Panc1 (cell line): Measurements from ENCODE around the gene ZFP36L1. TPM values are rescaled to one million over a fixed set of nuclear protein-coding genes. Genes with fewer than 3 reads are reported as not detected.

Source experiments
- ATAC-seq: fragments of 200-7000 bp; cut with Tn5 transposase; 2 replicates; pipeline ENCODE4 v1.9.1; 2020; ENCODE audit warnings: mild to moderate bottlenecking, moderate library complexity
- BruUV-seq: library from RNA; stranded (reverse); fragments of 400-500 nt; replicated peaks from 2 replicates; lab custom pipeline; 2021; lab: Mats Ljungman, UMichigan
- CTCF ChIA-PET: fragments of 300-600 bp; sonication (Branson Sonifier 250); formaldehyde crosslinking; loops from one replicate; lab custom pipeline; 2022; ENCODE audit warnings: antibody characterized with exemption; lab: Charles Lee
- POLR2A ChIA-PET: fragments of 300-600 bp; sonication (Branson Sonifier 250); formaldehyde crosslinking; loops from one replicate; lab custom pipeline; 2022; ENCODE audit warnings: antibody characterized with exemption; lab: Charles Lee
- DNase-seq: peaks from one replicate; pipeline ENCODE4 v3.0.0-alpha.2; 2010; ENCODE audit warnings: low read depth, low spot score
- H3K27ac ChIP-seq: 2 replicates; pipeline ENCODE4 v1.5.1; 2011; ENCODE audit warnings: mild to moderate bottlenecking, low read length, inconsistent platforms
- H3K27me3 ChIP-seq: fragments of 200-500 bp; sonication (Bioruptor generic); 2 replicates; pipeline ENCODE4 v1.6.0; 2014; ENCODE audit warnings: low read length, inconsistent platforms; ENCODE audit not compliant: control insufficient read depth, insufficient read depth
- H3K36me3 ChIP-seq: fragments of 200-500 bp; sonication (Bioruptor generic); 2 replicates; pipeline ENCODE4 v1.5.1; 2014; ENCODE audit warnings: inconsistent platforms, mild to moderate bottlenecking, low read length, moderate library complexity; ENCODE audit not compliant: control insufficient read depth, insufficient read depth
- H3K4me1 ChIP-seq: 2 replicates; pipeline ENCODE4 v1.5.1; 2011; ENCODE audit warnings: inconsistent platforms, mild to moderate bottlenecking, low read length, moderate library complexity; ENCODE audit not compliant: control insufficient read depth, insufficient read depth
- H3K4me3 ChIP-seq, 2 experiments: 2 replicates each; pipeline ENCODE4 v1.5.1; 2011 to 2012; ENCODE audit warnings: low read depth in 2 of 2, low read length in 2 of 2, mild to moderate bottlenecking in 2 of 2, inconsistent platforms in 1 of 2, moderate library complexity in 1 of 2
- H3K9me3 ChIP-seq: fragments of 200-500 bp; sonication (Bioruptor generic); 2 replicates; pipeline ENCODE4 v1.5.1; 2014; ENCODE audit warnings: low read depth, mild to moderate bottlenecking, inconsistent platforms, low read length, moderate library complexity; ENCODE audit not compliant: control insufficient read depth, insufficient read depth
- CTCF ChIP-seq: fragments of 450-650 bp; IDR thresholded peaks from 2 replicates; pipeline ENCODE4 v1.5.1; 2017; ENCODE audit warnings: mild to moderate bottlenecking
- POLR2AphosphoS5 ChIP-seq: IDR thresholded peaks from 2 replicates; pipeline ENCODE4 v1.6.1; 2012; ENCODE audit warnings: mild to moderate bottlenecking, low read depth, low read length, moderate library complexity
- REST ChIP-seq, 2 experiments: IDR thresholded peaks; 2 replicates each; pipeline ENCODE4 v1.6.1; 2011 to 2012; ENCODE audit warnings: low read depth in 2 of 2, control low read depth in 1 of 2, low read length in 1 of 2, mild to moderate bottlenecking in 1 of 2, moderate library complexity in 1 of 2; ENCODE audit not compliant: insufficient read depth in 1 of 2
- SIN3A ChIP-seq: IDR thresholded peaks from 2 replicates; pipeline ENCODE4 v1.6.1; 2012; ENCODE audit warnings: low read depth, mild to moderate bottlenecking, low read length, moderate library complexity, borderline replicate concordance; ENCODE audit not compliant: insufficient read depth
- TCF7L2 ChIP-seq: IDR thresholded peaks from 2 replicates; pipeline ENCODE4 v1.6.1; 2011; ENCODE audit warnings: mild to moderate bottlenecking, low read depth, low read length, inconsistent platforms
- in situ Hi-C: cut with HindIII; loops from 2 replicates; pipeline ENCODE4 v1.10.0; 2016; ENCODE audit warnings: low sequenced_read_pairs, low pct_unique_long_range_greater_than_20kb
- intact Hi-C: fragments of 100-400 bp; cut with micrococcal nuclease; formaldehyde crosslinking; loops from one replicate; pipeline ENCODE4 v1.10.0; 2022; ENCODE audit not compliant: unreplicated experiment
- total RNA-seq: library from RNA; stranded (reverse); gene quantifications from one replicate; pipeline ENCODE4 v1.2.1, GENCODE V29; 2021; ENCODE audit not compliant: unreplicated experiment

The ZFP36L1 gene
- total RNA-seq, 1 experiment from 2014 or later: 84.9 TPM

GRCh38 chr14:68811171-68811570 is 18.3 kb upstream of the ZFP36L1 start:
- no TSS peak for BruUV-seq
- ATAC-seq (no peak), DNase-seq (no peak)
- no peaks in the 10 kb centered on the region for H3K36me3 ChIP-seq
- H3K9me3 ChIP-seq: no peaks in the 10 kb centered on the region
- TF ChIP-seq CTCF (no peak), TCF7L2 (no peak), POLR2AphosphoS5 (no peak), SIN3A (no peak), REST (IDR thresholded peaks at IDR 0.05; ENCODE audit: insufficient read depth in 1 of 2, low read depth in 2 of 2, low read length in 1 of 2) (no peak)
- no peak overlapping the region for H3K27ac ChIP-seq
- no peaks in the 10 kb centered on the region for H3K27me3 ChIP-seq
- H3K4me3 ChIP-seq: no peak overlapping the region
- CTCF ChIA-PET: interaction anchor here (0.7 kb wide), 1 partner anchor 94 kb away, joined by 3 read pairs; no protein-coding TSS in a partner anchor
- in situ Hi-C loops: no loop called here
- peaks cover 27% of the 10 kb centered on the region for H3K4me1 ChIP-seq
- intact Hi-C loops: no loop called here
- POLR2A ChIA-PET: no interaction called here

- Histone ChIP-seq H3K4me1 (peaks cover 23% of the 10 kb centered on the region), H3K4me3 (no peak overlapping the region), H3K27me3 (no peaks in the 10 kb centered on the region), H3K27ac (no peak overlapping the region), H3K9me3 (no peaks in the 10 kb centered on the region), H3K36me3 (no peaks in the 10 kb centered on the region)
- intact Hi-C loops (no loop called here), in situ Hi-C loops (no loop called here)
- POLR2A ChIA-PET: no interaction called here
- ATAC-seq (no peak), DNase-seq (no peak)
- BruUV-seq: no TSS peak
- TF ChIP-seq SIN3A (no peak), CTCF (no peak), REST (IDR thresholded peaks at IDR 0.05; ENCODE audit: insufficient read depth in 1 of 2, low read depth in 2 of 2, low read length in 1 of 2) (no peak), TCF7L2 (no peak), POLR2AphosphoS5 (no peak)
- CTCF ChIA-PET: no interaction called here
Observed at GRCh38 chr14:68810173-68811153, 17.6 kb upstream of the ZFP36L1 start.
